ENCODE results near the gene HEXIM2. TPM values are rescaled to one million over a fixed set of nuclear protein-coding genes. Genes with fewer than 3 reads are reported as not detected.
A peak's percentile ranks its signal among the peaks of the same experiment; 100 is the strongest.

HEXIM2 gene
- total and polyA plus RNA-seq, 2 of the 13 experiments (the other 11 are each of a cell fraction or from before 2014, with no cell fraction given): 27.1 to 32.4 TPM

DNA sequence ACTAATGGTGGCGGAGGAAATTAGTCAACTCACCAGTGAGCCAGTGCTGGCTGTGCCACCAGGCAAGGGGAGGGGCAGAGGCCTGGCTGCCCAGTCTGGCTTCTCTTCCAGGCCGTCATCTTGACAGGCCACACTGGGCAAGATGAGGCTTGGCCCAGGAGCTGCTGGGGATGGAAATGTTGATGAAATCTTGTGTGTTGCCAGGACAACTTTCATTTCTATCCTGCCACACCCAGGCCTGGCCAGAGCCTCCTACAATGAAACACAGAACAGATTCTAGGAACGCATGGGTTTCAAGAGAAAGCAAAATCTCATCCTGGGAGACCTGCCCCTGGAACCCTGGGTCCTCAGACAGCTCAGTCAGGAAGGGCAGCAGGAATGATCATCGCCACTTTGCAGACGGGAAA lies 9.3 kb downstream of the HEXIM2 start (continued):
- TF ChIP-seq ZNF263 (CRISPR knock-in tag; IDR thresholded peaks at IDR 0.05): no peak
- TF ChIP-seq NR3C1 (CRISPR knock-in tag; IDR thresholded peaks at IDR 0.05): no peak
- no peak for TF ChIP-seq ZNF296 (CRISPR knock-in tag; conservative IDR thresholded peaks at IDR 0.05)
- no peak for TF ChIP-seq ZNF556 (CRISPR knock-in tag; IDR thresholded peaks at IDR 0.05; ENCODE audit: borderline replicate concordance)
- 0 out of 2 replicates have a peak, but pooled peaks have one; percentile 58 for TF ChIP-seq ZNF776 (CRISPR knock-in tag; IDR thresholded peaks at IDR 0.05)
- TF ChIP-seq KLF13 (CRISPR knock-in tag; IDR thresholded peaks at IDR 0.05): no peak; the same call in 1 of the 2 replicates
- no peak for TF ChIP-seq ZNF317 (CRISPR knock-in tag; IDR thresholded peaks at IDR 0.05)
- no peak for TF ChIP-seq NCOA1 (CRISPR knock-in tag; IDR thresholded peaks at IDR 0.05)
- no peak for TF ChIP-seq ZNF24 (IDR thresholded peaks at IDR 0.05)
- TF ChIP-seq, protein P1, sequence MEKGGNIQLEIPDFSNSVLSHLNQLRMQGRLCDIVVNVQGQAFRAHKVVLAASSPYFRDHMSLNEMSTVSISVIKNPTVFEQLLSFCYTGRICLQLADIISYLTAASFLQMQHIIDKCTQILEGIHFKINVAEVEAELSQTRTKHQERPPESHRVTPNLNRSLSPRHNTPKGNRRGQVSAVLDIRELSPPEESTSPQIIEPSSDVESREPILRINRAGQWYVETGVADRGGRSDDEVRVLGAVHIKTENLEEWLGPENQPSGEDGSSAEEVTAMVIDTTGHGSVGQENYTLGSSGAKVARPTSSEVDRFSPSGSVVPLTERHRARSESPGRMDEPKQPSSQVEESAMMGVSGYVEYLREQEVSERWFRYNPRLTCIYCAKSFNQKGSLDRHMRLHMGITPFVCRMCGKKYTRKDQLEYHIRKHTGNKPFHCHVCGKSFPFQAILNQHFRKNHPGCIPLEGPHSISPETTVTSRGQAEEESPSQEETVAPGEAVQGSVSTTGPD (CRISPR knock-in tag; IDR thresholded peaks at IDR 0.05): 0 out of 2 replicates have a peak, but pooled peaks have one; percentile 62
- TF ChIP-seq, protein P2, sequence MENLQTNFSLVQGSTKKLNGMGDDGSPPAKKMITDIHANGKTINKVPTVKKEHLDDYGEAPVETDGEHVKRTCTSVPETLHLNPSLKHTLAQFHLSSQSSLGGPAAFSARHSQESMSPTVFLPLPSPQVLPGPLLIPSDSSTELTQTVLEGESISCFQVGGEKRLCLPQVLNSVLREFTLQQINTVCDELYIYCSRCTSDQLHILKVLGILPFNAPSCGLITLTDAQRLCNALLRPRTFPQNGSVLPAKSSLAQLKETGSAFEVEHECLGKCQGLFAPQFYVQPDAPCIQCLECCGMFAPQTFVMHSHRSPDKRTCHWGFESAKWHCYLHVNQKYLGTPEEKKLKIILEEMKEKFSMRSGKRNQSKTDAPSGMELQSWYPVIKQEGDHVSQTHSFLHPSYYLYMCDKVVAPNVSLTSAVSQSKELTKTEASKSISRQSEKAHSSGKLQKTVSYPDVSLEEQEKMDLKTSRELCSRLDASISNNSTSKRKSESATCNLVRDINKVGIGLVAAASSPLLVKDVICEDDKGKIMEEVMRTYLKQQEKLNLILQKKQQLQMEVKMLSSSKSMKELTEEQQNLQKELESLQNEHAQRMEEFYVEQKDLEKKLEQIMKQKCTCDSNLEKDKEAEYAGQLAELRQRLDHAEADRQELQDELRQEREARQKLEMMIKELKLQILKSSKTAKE (CRISPR knock-in tag; IDR thresholded peaks at IDR 0.05; ENCODE audit: borderline replicate concordance): no peak
